Tibial nerve (tissue), 3 donors: ENCODE data around the gene PORCN.

Source experiments
- POLR2A ChIP-seq, 2 donors: fragments of 450-650 bp; IDR thresholded peaks; one replicate each; pipeline ENCODE4 v1.6.1; 2017; ENCODE audit warnings: antibody characterized with exemption in 2 of 2, mild to moderate bottlenecking in 2 of 2, moderate library complexity in 2 of 2
- TF ChIP-seq, protein P1 (sequence below), 5 experiments: fragments of 200-600 bp in 3 of 5; fragments of 450-650 bp in 2 of 5; sonication (generic) in 3 of 5; IDR thresholded peaks; one replicate each; pipeline ENCODE4 v1.5.1; 2016 to 2019; ENCODE audit warnings: antibody characterized with exemption in 5 of 5, mild to moderate bottlenecking in 3 of 5, moderate library complexity in 2 of 5

DNA sequence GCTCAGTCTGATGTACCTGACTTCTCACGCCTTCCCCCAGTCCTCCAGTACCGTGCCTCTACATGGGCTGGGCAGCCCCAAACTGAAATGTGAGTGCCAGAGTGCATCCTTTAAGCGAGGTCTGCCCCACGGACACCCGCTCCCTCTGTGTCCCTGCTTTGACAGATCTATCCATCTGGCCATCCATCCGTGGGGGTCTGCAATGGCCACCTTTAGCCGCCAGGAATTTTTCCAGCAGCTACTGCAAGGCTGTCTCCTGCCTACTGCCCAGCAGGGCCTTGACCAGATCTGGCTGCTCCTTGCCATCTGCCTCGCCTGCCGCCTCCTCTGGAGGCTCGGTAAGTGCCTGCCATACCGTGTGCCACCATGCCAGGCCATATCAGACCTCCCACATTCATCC is 827 bp downstream of the PORCN start:
- TF ChIP-seq, protein P1, sequence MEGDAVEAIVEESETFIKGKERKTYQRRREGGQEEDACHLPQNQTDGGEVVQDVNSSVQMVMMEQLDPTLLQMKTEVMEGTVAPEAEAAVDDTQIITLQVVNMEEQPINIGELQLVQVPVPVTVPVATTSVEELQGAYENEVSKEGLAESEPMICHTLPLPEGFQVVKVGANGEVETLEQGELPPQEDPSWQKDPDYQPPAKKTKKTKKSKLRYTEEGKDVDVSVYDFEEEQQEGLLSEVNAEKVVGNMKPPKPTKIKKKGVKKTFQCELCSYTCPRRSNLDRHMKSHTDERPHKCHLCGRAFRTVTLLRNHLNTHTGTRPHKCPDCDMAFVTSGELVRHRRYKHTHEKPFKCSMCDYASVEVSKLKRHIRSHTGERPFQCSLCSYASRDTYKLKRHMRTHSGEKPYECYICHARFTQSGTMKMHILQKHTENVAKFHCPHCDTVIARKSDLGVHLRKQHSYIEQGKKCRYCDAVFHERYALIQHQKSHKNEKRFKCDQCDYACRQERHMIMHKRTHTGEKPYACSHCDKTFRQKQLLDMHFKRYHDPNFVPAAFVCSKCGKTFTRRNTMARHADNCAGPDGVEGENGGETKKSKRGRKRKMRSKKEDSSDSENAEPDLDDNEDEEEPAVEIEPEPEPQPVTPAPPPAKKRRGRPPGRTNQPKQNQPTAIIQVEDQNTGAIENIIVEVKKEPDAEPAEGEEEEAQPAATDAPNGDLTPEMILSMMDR (IDR thresholded peaks at IDR 0.05): no peak
- no peak for TF ChIP-seq POLR2A (IDR thresholded peaks at IDR 0.05)
